Liver (tissue), 9 donors: ENCODE results near the gene PRR13. TPM values are rescaled to one million over a fixed set of nuclear protein-coding genes. Genes with fewer than 3 reads are reported as not detected.

Experiments used
- DNase-seq: peaks from one replicate; pipeline ENCODE4 v3.0.0-alpha.2; 2017; ENCODE audit warnings: low spot score
- H3K27ac ChIP-seq, 2 donors: one replicate each; pipeline ENCODE4 v1.7.0; 2013; ENCODE audit warnings: inconsistent platforms in 2 of 2, low read length in 2 of 2, control low read depth in 1 of 2, low read depth in 1 of 2, mild to moderate bottlenecking in 1 of 2
- H3K27me3 ChIP-seq, 4 donors: one replicate each; pipeline versions ENCODE4 v1.6.1 to v1.7.0; 2013; ENCODE audit warnings: low read length in 3 of 4, inconsistent platforms in 1 of 4, mild to moderate bottlenecking in 1 of 4, moderate library complexity in 1 of 4; ENCODE audit not compliant: control insufficient read depth in 4 of 4, insufficient read depth in 4 of 4
- H3K36me3 ChIP-seq, 4 donors: one replicate each; pipeline versions ENCODE4 v1.6.1 to v1.7.0; 2013; ENCODE audit warnings: low read length in 3 of 4, mild to moderate bottlenecking in 3 of 4, low read depth in 1 of 4, moderate library complexity in 1 of 4; ENCODE audit not compliant: control insufficient read depth in 4 of 4, insufficient read depth in 3 of 4
- H3K4me1 ChIP-seq, 4 donors: one replicate each; pipeline versions ENCODE4 v1.6.1 to v1.7.0; 2013; ENCODE audit warnings: low read length in 3 of 4, mild to moderate bottlenecking in 3 of 4, moderate library complexity in 1 of 4; ENCODE audit not compliant: control insufficient read depth in 4 of 4, insufficient read depth in 4 of 4
- H3K4me3 ChIP-seq, 3 donors: one replicate each; pipeline versions ENCODE4 v1.6.1 to v1.7.0; 2013; ENCODE audit warnings: low read length in 3 of 3, control low read depth in 1 of 3, low read depth in 1 of 3, mild to moderate bottlenecking in 1 of 3
- H3K9ac ChIP-seq, 2 donors: one replicate each; pipeline ENCODE4 v1.7.0; 2013; ENCODE audit warnings: low read length in 2 of 2, mild to moderate bottlenecking in 2 of 2, moderate library complexity in 2 of 2, control low read depth in 1 of 2, low read depth in 1 of 2
- H3K9me3 ChIP-seq, 4 donors: one replicate each; pipeline versions ENCODE4 v1.6.1 to v1.7.0; 2013; ENCODE audit warnings: low read length in 3 of 4; ENCODE audit not compliant: control insufficient read depth in 4 of 4
- FOXA1 ChIP-seq: IDR thresholded peaks from 2 replicates; pipeline ENCODE4 v1.6.1; 2016; ENCODE audit warnings: antibody characterized with exemption
- GABPA ChIP-seq, 2 donors: IDR thresholded peaks in 1 of 2; conservative IDR thresholded peaks in 1 of 2; 2 replicates each; pipeline ENCODE4 v1.6.1; 2016; ENCODE audit warnings: antibody characterized with exemption in 2 of 2, mild to moderate bottlenecking in 1 of 2, moderate library complexity in 1 of 2
- HNF4A ChIP-seq, 2 donors: conservative IDR thresholded peaks; 2 replicates each; pipeline ENCODE4 v1.6.1; 2016; ENCODE audit warnings: antibody characterized with exemption in 2 of 2, mild to moderate bottlenecking in 2 of 2
- HNF4G ChIP-seq: IDR thresholded peaks from 2 replicates; pipeline ENCODE4 v1.6.1; 2016; ENCODE audit warnings: antibody characterized with exemption
- JUND ChIP-seq, 2 donors: IDR thresholded peaks; 2 replicates each; pipeline ENCODE4 v1.6.1; 2016; ENCODE audit warnings: antibody characterized with exemption in 2 of 2
- NR2F2 ChIP-seq: IDR thresholded peaks from 2 replicates; pipeline ENCODE4 v1.6.1; 2016; ENCODE audit warnings: antibody characterized with exemption
- RAD21 ChIP-seq, 2 donors: IDR thresholded peaks; 2 replicates each; pipeline ENCODE4 v1.6.1; 2016; ENCODE audit warnings: antibody characterized with exemption in 2 of 2, mild to moderate bottlenecking in 2 of 2
- RXRA ChIP-seq, 2 donors: IDR thresholded peaks; 2 replicates each; pipeline ENCODE4 v1.6.1; 2017 to 2018; ENCODE audit warnings: antibody characterized with exemption in 2 of 2, mild to moderate bottlenecking in 1 of 2
- SP1 ChIP-seq: IDR thresholded peaks from 2 replicates; pipeline ENCODE4 v1.6.1; 2018; ENCODE audit warnings: antibody characterized with exemption, mild to moderate bottlenecking
- TAF1 ChIP-seq: conservative IDR thresholded peaks from 2 replicates; pipeline ENCODE4 v1.6.1; 2016; ENCODE audit warnings: antibody characterized with exemption, mild to moderate bottlenecking
- YY1 ChIP-seq: IDR thresholded peaks from 2 replicates; pipeline ENCODE4 v1.6.1; 2016; ENCODE audit warnings: antibody characterized with exemption, mild to moderate bottlenecking
- WGBS: extraction: QIAGEN DNeasy Blood & Tissue Kit; methylation state at CpG from one replicate; pipeline ENCODE4 v1.1.7; 2013; 5-methylcytosine and 5-hydroxymethylcytosine counted together
- polyA plus RNA-seq, 2 donors: library from polyadenylated mRNA; stranded (reverse) in 1 of 2; unstranded in 1 of 2; fragments of 200-250 nt in 1 of 2; fragments of >200 nt in 1 of 2; fragmentation: Nextera tagmentation in 1 of 2; extraction: Ambion mirVana in 1 of 2; gene quantifications; one replicate each; pipeline versions ENCODE4 v1.2.1 to v1.2.3, GENCODE V29; 2013 to 2015
- total RNA-seq, 2 donors: library from RNA; depleted of rRNA; stranded (reverse); fragments of >200 nt; gene quantifications; one replicate each; pipeline ENCODE4 v1.2.3, GENCODE V29; 2014
- TF ChIP-seq, protein P1 (sequence below): IDR thresholded peaks from 2 replicates; pipeline ENCODE4 v1.6.1; 2016; ENCODE audit warnings: antibody characterized with exemption
- TF ChIP-seq, protein P2 (sequence below): fragments of 150-350 bp; IDR thresholded peaks from 2 replicates; pipeline ENCODE4 v1.5.1; 2017; ENCODE audit warnings: improper control_type of control experiment, low read depth, low read length; ENCODE audit not compliant: missing input control
- TF ChIP-seq, protein P3 (sequence below): IDR thresholded peaks from 2 replicates; pipeline ENCODE4 v1.6.1; 2016; ENCODE audit warnings: antibody characterized with exemption
- TF ChIP-seq, protein P4 (sequence below): IDR thresholded peaks from 2 replicates; pipeline ENCODE4 v1.6.1; 2016; ENCODE audit warnings: antibody characterized with exemption
- donor health status: healthy.
- donor health status: healthy.
- donor health status: healthy.
- donor health status: healthy.
- donor health status: healthy.

Gene PRR13
- total and polyA plus RNA-seq, 4 donors: 18.2 to 107 (median 61.3) TPM

DNA sequence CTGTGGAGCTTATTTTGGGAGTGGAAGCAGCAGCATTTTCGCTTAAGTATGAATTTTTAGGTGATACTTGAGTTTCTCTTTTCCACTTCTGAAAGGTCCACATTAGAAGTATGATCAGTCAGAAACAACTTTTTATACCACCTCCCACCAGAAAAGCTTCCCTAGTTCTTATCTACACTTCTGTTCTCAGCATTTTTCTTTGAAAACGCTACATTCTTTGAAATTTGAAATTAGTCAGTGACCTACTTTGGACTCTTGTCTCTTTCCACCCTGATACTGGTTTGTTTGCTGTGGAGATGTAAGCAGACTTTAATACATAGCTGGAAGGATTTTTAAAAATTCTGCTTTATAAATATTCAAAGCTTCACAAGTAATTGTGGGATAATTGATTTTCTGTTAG is 32.5 kb downstream of the PRR13 start:
- whole genome bisulfite sequencing: 75% methylated on average over 2 of the region's 2 CpGs
- Histone ChIP-seq H3K9ac (no peak overlapping the region), H3K4me1 (peaks cover 0 to 2% (median 0%) of the 10 kb centered on the region in 4 donors), H3K36me3 (peaks cover 12 to 91% (median 78%) of the 10 kb centered on the region in 4 donors), H3K4me3 (no peak overlapping the region), H3K27me3 (no peaks in the 10 kb centered on the region), H3K9me3 (no peaks in the 10 kb centered on the region), H3K27ac (no peak overlapping the region)
- TF ChIP-seq HNF4A (conservative IDR thresholded peaks at IDR 0.05) (no peak), NR2F2 (no peak), RAD21 (IDR thresholded peaks at IDR 0.05) (no peak), FOXA1 (no peak), RXRA (IDR thresholded peaks at IDR 0.05) (no peak)
- TF ChIP-seq, protein P1, sequence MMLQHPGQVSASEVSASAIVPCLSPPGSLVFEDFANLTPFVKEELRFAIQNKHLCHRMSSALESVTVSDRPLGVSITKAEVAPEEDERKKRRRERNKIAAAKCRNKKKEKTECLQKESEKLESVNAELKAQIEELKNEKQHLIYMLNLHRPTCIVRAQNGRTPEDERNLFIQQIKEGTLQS: no peak
- DNase-seq: no peak

DNA sequence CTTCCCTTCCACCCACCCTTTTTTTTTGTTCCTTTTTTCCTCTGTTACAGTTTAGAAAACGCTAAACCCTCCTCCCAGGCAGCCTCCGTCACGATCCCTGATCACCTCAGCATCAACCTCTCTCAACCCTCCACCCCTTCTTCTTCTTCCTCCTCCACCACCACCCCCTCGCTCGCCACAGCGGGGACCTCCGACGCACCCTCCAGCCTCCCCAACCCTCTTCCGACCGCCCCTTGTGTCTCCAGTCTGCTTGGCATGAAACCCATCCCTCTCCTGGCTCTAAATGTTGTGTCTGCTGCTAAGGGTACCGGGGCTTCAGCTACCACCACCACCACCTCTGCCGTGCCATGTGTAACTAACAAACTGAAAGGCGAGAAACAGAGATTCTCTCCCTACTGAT is 33.3 kb downstream of the PRR13 start:
- Histone ChIP-seq H3K4me3 (no peak overlapping the region), H3K27me3 (no peaks in the 10 kb centered on the region), H3K36me3 (peaks cover 12 to 91% (median 78%) of the 10 kb centered on the region in 4 donors), H3K9me3 (no peaks in the 10 kb centered on the region), H3K9ac (no peak overlapping the region), H3K4me1 (peaks cover 0 to 2% (median 0%) of the 10 kb centered on the region in 4 donors), H3K27ac (no peak overlapping the region)
- WGBS: 81% methylated on average over 13 of the region's 13 CpGs
- TF ChIP-seq, protein P2, sequence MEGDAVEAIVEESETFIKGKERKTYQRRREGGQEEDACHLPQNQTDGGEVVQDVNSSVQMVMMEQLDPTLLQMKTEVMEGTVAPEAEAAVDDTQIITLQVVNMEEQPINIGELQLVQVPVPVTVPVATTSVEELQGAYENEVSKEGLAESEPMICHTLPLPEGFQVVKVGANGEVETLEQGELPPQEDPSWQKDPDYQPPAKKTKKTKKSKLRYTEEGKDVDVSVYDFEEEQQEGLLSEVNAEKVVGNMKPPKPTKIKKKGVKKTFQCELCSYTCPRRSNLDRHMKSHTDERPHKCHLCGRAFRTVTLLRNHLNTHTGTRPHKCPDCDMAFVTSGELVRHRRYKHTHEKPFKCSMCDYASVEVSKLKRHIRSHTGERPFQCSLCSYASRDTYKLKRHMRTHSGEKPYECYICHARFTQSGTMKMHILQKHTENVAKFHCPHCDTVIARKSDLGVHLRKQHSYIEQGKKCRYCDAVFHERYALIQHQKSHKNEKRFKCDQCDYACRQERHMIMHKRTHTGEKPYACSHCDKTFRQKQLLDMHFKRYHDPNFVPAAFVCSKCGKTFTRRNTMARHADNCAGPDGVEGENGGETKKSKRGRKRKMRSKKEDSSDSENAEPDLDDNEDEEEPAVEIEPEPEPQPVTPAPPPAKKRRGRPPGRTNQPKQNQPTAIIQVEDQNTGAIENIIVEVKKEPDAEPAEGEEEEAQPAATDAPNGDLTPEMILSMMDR: no peak
- TF ChIP-seq HNF4G (no peak), FOXA1 (no peak), JUND (IDR thresholded peaks at IDR 0.05) (no peak), NR2F2 (no peak), SP1 (no peak), TAF1 (no peak), HNF4A (conservative IDR thresholded peaks at IDR 0.05) (no peak), YY1 (no peak), GABPA (IDR thresholded peaks at IDR 0.05 in 1 of 2, conservative IDR thresholded peaks at IDR 0.05 in 1 of 2) (no peak), RXRA (IDR thresholded peaks at IDR 0.05) (no peak)
- TF ChIP-seq, protein P1: no peak
- TF ChIP-seq, protein P3, sequence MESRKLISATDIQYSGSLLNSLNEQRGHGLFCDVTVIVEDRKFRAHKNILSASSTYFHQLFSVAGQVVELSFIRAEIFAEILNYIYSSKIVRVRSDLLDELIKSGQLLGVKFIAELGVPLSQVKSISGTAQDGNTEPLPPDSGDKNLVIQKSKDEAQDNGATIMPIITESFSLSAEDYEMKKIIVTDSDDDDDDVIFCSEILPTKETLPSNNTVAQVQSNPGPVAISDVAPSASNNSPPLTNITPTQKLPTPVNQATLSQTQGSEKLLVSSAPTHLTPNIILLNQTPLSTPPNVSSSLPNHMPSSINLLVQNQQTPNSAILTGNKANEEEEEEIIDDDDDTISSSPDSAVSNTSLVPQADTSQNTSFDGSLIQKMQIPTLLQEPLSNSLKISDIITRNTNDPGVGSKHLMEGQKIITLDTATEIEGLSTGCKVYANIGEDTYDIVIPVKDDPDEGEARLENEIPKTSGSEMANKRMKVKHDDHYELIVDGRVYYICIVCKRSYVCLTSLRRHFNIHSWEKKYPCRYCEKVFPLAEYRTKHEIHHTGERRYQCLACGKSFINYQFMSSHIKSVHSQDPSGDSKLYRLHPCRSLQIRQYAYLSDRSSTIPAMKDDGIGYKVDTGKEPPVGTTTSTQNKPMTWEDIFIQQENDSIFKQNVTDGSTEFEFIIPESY: no peak
- TF ChIP-seq, protein P4, sequence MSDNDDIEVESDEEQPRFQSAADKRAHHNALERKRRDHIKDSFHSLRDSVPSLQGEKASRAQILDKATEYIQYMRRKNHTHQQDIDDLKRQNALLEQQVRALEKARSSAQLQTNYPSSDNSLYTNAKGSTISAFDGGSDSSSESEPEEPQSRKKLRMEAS: no peak
- DNase-seq: no peak
